HCT116 (cell line): Measurements from ENCODE around the gene EPHA1. TPM values are rescaled to one million over a fixed set of nuclear protein-coding genes. Genes with fewer than 3 reads are reported as not detected.

ENCODE experiments used
- ATAC-seq: fragments of 200-7000 bp; cut with Tn5 transposase; 2 replicates; pipeline ENCODE4 v1.9.1; 2020; ENCODE audit warnings: mild to moderate bottlenecking, moderate library complexity
- BruUV-seq: library from RNA; stranded (reverse); fragments of 400-500 nt; replicated peaks from 2 replicates; lab custom pipeline; 2021; lab: Mats Ljungman, UMichigan
- CTCF ChIA-PET: fragments of 300-600 bp; sonication (Branson Sonifier 250); formaldehyde crosslinking; loops from one replicate; lab custom pipeline; 2021; ENCODE audit warnings: antibody characterized with exemption; lab: Charles Lee
- POLR2A ChIA-PET: fragments of 300-600, 350-600 bp; sonication (Branson Sonifier 250); formaldehyde crosslinking; loops from one replicate; lab custom pipeline; 2021; ENCODE audit warnings: antibody characterized with exemption; lab: Charles Lee
- RAD21 ChIA-PET, 2 experiments: fragments of 300-600 bp; sonication (Branson Sonifier 250); formaldehyde crosslinking; loops; one replicate each; lab custom pipeline; 2023; ENCODE audit warnings: low total read pairs in 2 of 2; ENCODE audit not compliant: uncharacterized antibody in 2 of 2, unreplicated experiment in 2 of 2, low non-redundant PET in 1 of 2; lab: Charles Lee
- DNase-seq: peaks from one replicate; pipeline ENCODE4 v3.0.0-alpha.2; 2010; ENCODE audit warnings: low read depth, low spot score
- H2AFZ ChIP-seq: fragments of 200-600 bp; shearing (Covaris generic), sonication (generic); 2 replicates; pipeline ENCODE4 v1.6.1; 2017; ENCODE audit warnings: low read depth, mixed run types, mixed read lengths, antibody characterized with exemption, low read length; ENCODE audit not compliant: poor library complexity, severe bottlenecking
- H3K27ac ChIP-seq: 2 replicates; pipeline ENCODE4 v1.5.1; 2012; ENCODE audit warnings: low read depth, low read length
- H3K27me3 ChIP-seq: fragments of 200-600 bp; sonication (generic); 2 replicates; pipeline ENCODE4 v1.6.1; 2016; ENCODE audit warnings: mixed run types, low read length, mixed read lengths; ENCODE audit not compliant: insufficient read depth
- H3K36me3 ChIP-seq, 2 experiments: fragments of 200-500 bp in 1 of 2; fragments of 200-600 bp in 1 of 2; sonication (Bioruptor generic) in 1 of 2; sonication (generic) in 1 of 2; 2 replicates each; pipeline versions ENCODE4 v1.5.1 to v1.6.1; 2014 to 2016; ENCODE audit warnings: low read length in 2 of 2, inconsistent platforms in 1 of 2, mixed read lengths in 1 of 2, mixed run types in 1 of 2; ENCODE audit not compliant: insufficient read depth in 2 of 2, control insufficient read depth in 1 of 2
- H3K4me1 ChIP-seq, 2 experiments: fragments of 200-600 bp in 1 of 2; sonication (generic) in 1 of 2; 2 replicates each; pipeline versions ENCODE4 v1.5.1 to v1.6.1; 2012 to 2017; ENCODE audit warnings: low read length in 2 of 2, inconsistent platforms in 1 of 2, mild to moderate bottlenecking in 1 of 2, mixed read lengths in 1 of 2, mixed run types in 1 of 2, moderate library complexity in 1 of 2; ENCODE audit not compliant: insufficient read depth in 2 of 2, control insufficient read depth in 1 of 2
- H3K4me2 ChIP-seq: fragments of 200-600 bp; sonication (generic); 2 replicates; pipeline ENCODE4 v1.6.1; 2017; ENCODE audit warnings: mixed run types, low read length, mixed read lengths
- H3K4me3 ChIP-seq, 2 experiments: fragments of 200-600 bp in 1 of 2; sonication (generic) in 1 of 2; replicated peaks in 1 of 2; 2 replicates each; pipeline ENCODE4 v1.5.1; 2011 to 2016; ENCODE audit warnings: low read length in 2 of 2, control low read depth in 1 of 2, low read depth in 1 of 2, mild to moderate bottlenecking in 1 of 2, mixed read lengths in 1 of 2, mixed run types in 1 of 2
- H3K79me2 ChIP-seq: fragments of 200-600 bp; sonication (generic); 2 replicates; pipeline ENCODE4 v1.6.1; 2017; ENCODE audit warnings: mild to moderate bottlenecking, mixed run types, low read length, moderate library complexity, mixed read lengths; ENCODE audit not compliant: insufficient read depth
- H3K9ac ChIP-seq: fragments of 200-600 bp; sonication (generic); 2 replicates; pipeline ENCODE4 v1.6.1; 2016; ENCODE audit warnings: low read length, mixed read lengths
- H3K9me2 ChIP-seq: fragments of 200-600 bp; sonication (generic), shearing (Covaris generic); 2 replicates; pipeline ENCODE4 v1.6.1; 2017; ENCODE audit warnings: mixed run types, mild to moderate bottlenecking, moderate library complexity; ENCODE audit not compliant: insufficient read depth
- H3K9me3 ChIP-seq, 2 experiments: fragments of 200-500 bp in 1 of 2; fragments of 200-600 bp in 1 of 2; sonication (Bioruptor generic) in 1 of 2; sonication (generic) in 1 of 2; 2 replicates each; pipeline ENCODE4 v1.6.1; 2014 to 2017; ENCODE audit warnings: low read length in 2 of 2, mixed read lengths in 2 of 2, inconsistent platforms in 1 of 2, low read depth in 1 of 2, mild to moderate bottlenecking in 1 of 2, mixed run types in 1 of 2, moderate library complexity in 1 of 2; ENCODE audit not compliant: control insufficient read depth in 1 of 2, insufficient read depth in 1 of 2
- H4K20me1 ChIP-seq: fragments of 200-600 bp; sonication (generic), shearing (Covaris generic); 2 replicates; pipeline ENCODE4 v1.6.1; 2017; ENCODE audit warnings: mixed run types, mild to moderate bottlenecking, moderate library complexity; ENCODE audit not compliant: insufficient read depth
- CBX3 ChIP-seq: IDR thresholded peaks from 2 replicates; pipeline ENCODE4 v1.6.1; 2012; ENCODE audit warnings: low read depth
- EGR1 ChIP-seq: IDR thresholded peaks from 2 replicates; pipeline ENCODE4 v1.6.1; 2012; ENCODE audit warnings: low read depth
- EZH2phosphoT487 ChIP-seq: fragments of 200-600 bp; IDR thresholded peaks from 2 replicates; pipeline ENCODE4 v1.6.1; 2018; ENCODE audit warnings: antibody characterized with exemption, borderline replicate concordance
- POLR2A ChIP-seq: IDR thresholded peaks from 2 replicates; pipeline ENCODE4 v1.7.0; 2011; ENCODE audit warnings: borderline replicate concordance; ENCODE audit not compliant: insufficient read depth, insufficient read length; ENCODE audit errors: extremely low read depth
- RAD21 ChIP-seq: IDR thresholded peaks from 2 replicates; pipeline ENCODE4 v1.6.1; 2012; ENCODE audit warnings: low read depth, mild to moderate bottlenecking
- TCF7L2 ChIP-seq: IDR thresholded peaks from 2 replicates; pipeline ENCODE4 v1.7.0; 2011; ENCODE audit warnings: borderline replicate concordance, inconsistent platforms; ENCODE audit not compliant: insufficient read depth, insufficient read length; ENCODE audit errors: extremely low read depth
- YY1 ChIP-seq: IDR thresholded peaks from 2 replicates; pipeline ENCODE4 v1.6.1; 2011; ENCODE audit warnings: low read length, low read depth, moderate library complexity, mild to moderate bottlenecking; ENCODE audit not compliant: insufficient replicate concordance; ENCODE audit errors: extremely low read depth
- ZFX ChIP-seq: fragments of 450-650 bp; IDR thresholded peaks from 2 replicates; pipeline ENCODE4 v1.6.1; 2017
- ZNF274 ChIP-seq: fragments of 200-500 bp; sonication (Bioruptor generic); IDR thresholded peaks from 2 replicates; pipeline ENCODE4 v1.6.1; 2014; ENCODE audit warnings: mild to moderate bottlenecking, low read depth, low read length, inconsistent platforms
- intact Hi-C: fragments of 100-400 bp; cut with micrococcal nuclease; formaldehyde crosslinking; loops from 2 replicates; pipeline ENCODE4 v1.10.0; 2022
- total RNA-seq: library from RNA; stranded (reverse); gene quantifications from one replicate; pipeline ENCODE4 v1.2.1, GENCODE V29; 2021; ENCODE audit not compliant: unreplicated experiment
- TF ChIP-seq, protein P1 (sequence below): IDR thresholded peaks from 2 replicates; pipeline ENCODE4 v1.6.1; 2012
- TF ChIP-seq, protein P2 (sequence below), 3 experiments: fragments of 200-600 bp in 1 of 3; sonication (generic) in 1 of 3; IDR thresholded peaks in 2 of 3; conservative IDR thresholded peaks in 1 of 3; 2 replicates each; pipeline ENCODE4 v1.5.1; 2012 to 2017; ENCODE audit warnings: low read depth in 2 of 3, low read length in 2 of 3, antibody characterized with exemption in 1 of 3, borderline replicate concordance in 1 of 3, control low read depth in 1 of 3, mild to moderate bottlenecking in 1 of 3, mixed read lengths in 1 of 3, mixed run types in 1 of 3, moderate library complexity in 1 of 3; ENCODE audit not compliant: insufficient read depth in 1 of 3
- TF ChIP-seq, protein P3 (sequence below): IDR thresholded peaks from 2 replicates; pipeline ENCODE4 v1.6.1; 2012; ENCODE audit warnings: low read depth

Gene EPHA1
- total RNA-seq, 1 experiment from 2014 or later: 29.9 TPM

DNA sequence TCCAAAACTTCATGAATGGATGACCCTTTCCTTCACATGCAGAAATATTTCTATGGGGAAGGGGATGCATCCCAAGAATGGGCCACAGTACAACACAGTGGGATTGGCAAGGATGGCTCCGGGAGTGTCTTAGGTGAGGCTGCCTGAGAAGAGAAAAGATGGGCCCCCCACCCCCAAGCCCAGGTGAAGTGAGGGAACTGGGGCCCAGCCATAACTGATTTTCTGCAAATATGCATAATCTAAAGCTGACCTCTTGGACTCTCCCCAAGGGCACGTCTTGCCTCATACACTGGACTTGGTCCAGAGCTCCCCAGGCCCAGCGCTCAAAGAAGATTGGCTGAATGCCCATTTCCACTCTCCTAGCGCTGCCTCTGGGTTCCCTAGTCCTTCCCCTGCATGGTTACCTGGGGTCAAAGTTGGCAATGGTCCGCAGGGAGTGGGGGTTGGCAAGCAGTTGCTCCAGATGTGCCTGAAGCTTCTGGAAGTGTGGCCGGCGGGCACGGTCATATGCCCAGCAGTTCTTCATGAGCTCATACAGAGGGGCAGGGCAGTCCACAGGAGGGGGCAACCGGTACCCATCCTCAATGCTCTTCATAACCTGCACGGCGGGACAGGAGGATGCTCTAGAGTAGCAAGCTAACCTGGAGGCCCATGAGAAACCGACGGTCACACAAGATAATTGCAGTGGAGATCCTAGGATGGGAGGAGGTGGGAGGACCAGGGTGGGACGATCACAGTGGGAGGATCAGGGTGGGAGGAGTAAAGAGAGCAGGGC lies 15.2 kb downstream of the EPHA1 start:
- no peak overlapping the region for H3K4me2 ChIP-seq
- no peak overlapping the region for H3K9ac ChIP-seq
- ATAC-seq (no peak), DNase-seq (no peak)
- peaks cover 7% of the 10 kb centered on the region; the same call in 1 of the 2 replicates for H3K79me2 ChIP-seq
- no peaks in the 10 kb centered on the region for H3K9me3 ChIP-seq
- no TSS peak for BruUV-seq
- H3K4me1 ChIP-seq: no peaks in the 10 kb centered on the region
- ChIA-PET RAD21 (no interaction called here), POLR2A (no interaction called here), CTCF (no interaction called here)
- no peak overlapping the region for H3K4me3 ChIP-seq
- peaks cover 15 to 28% of the 10 kb centered on the region in 2 experiments for H3K36me3 ChIP-seq
- TF ChIP-seq ZFX (no peak), YY1 (no peak), ZNF274 (no peak)
- no peaks in the 10 kb centered on the region for H3K27me3 ChIP-seq
- intact Hi-C loops: no loop called here
- H3K9me2 ChIP-seq: no peaks in the 10 kb centered on the region
- no peak overlapping the region for H2AFZ ChIP-seq
- no peak overlapping the region for H3K27ac ChIP-seq
- H4K20me1 ChIP-seq: no peaks in the 10 kb centered on the region

DNA sequence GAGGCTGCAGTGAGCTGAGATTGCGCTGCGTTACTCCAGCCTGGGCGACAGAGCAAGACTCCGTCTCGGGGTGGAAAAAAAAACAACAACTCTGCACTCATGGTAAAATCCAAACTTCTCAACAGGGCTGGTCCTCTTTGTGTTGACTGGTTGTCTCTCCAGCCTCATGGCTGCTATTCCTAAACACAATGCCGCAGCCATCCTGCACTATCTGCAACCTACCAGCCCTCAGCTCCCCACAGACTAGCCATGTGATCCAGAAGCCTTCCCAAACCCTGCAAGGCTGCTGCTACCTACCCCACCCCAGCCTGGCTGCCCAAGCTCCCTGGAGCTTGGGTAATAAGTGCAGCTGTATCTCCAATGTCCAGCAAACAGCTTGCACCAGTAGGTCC lies 15.8 kb downstream of the EPHA1 start:
- BruUV-seq: no TSS peak
- Histone ChIP-seq H3K4me2 (no peak overlapping the region), H3K9me3 (no peaks in the 10 kb centered on the region), H2AFZ (no peak overlapping the region), H3K27me3 (no peaks in the 10 kb centered on the region), H4K20me1 (no peaks in the 10 kb centered on the region), H3K27ac (no peak overlapping the region), H3K9ac (no peak overlapping the region), H3K79me2 (peaks cover 7% of the 10 kb centered on the region; the same call in 1 of the 2 replicates), H3K36me3 (peaks cover 12 to 32% of the 10 kb centered on the region in 2 experiments), H3K4me3 (no peak overlapping the region), H3K4me1 (no peaks in the 10 kb centered on the region), H3K9me2 (no peaks in the 10 kb centered on the region)
- CTCF ChIA-PET: no interaction called here
- POLR2A ChIA-PET: no interaction called here
- ATAC-seq (no peak), DNase-seq (no peak)
- RAD21 ChIA-PET: no interaction called here
- intact Hi-C loops: no loop called here
- TF ChIP-seq POLR2A (no peak), EGR1 (no peak), EZH2phosphoT487 (no peak), RAD21 (no peak), TCF7L2 (no peak), CBX3 (no peak)
- TF ChIP-seq, protein P1, sequence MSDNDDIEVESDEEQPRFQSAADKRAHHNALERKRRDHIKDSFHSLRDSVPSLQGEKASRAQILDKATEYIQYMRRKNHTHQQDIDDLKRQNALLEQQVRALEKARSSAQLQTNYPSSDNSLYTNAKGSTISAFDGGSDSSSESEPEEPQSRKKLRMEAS: no peak
- TF ChIP-seq, protein P2, sequence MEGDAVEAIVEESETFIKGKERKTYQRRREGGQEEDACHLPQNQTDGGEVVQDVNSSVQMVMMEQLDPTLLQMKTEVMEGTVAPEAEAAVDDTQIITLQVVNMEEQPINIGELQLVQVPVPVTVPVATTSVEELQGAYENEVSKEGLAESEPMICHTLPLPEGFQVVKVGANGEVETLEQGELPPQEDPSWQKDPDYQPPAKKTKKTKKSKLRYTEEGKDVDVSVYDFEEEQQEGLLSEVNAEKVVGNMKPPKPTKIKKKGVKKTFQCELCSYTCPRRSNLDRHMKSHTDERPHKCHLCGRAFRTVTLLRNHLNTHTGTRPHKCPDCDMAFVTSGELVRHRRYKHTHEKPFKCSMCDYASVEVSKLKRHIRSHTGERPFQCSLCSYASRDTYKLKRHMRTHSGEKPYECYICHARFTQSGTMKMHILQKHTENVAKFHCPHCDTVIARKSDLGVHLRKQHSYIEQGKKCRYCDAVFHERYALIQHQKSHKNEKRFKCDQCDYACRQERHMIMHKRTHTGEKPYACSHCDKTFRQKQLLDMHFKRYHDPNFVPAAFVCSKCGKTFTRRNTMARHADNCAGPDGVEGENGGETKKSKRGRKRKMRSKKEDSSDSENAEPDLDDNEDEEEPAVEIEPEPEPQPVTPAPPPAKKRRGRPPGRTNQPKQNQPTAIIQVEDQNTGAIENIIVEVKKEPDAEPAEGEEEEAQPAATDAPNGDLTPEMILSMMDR (IDR thresholded peaks at IDR 0.05 in 2 of 3, conservative IDR thresholded peaks at IDR 0.05 in 1 of 3; ENCODE audit: borderline replicate concordance in 1 of 3, insufficient read depth in 1 of 3, low read depth in 2 of 3, low read length in 2 of 3): no peak
- TF ChIP-seq, protein P3, sequence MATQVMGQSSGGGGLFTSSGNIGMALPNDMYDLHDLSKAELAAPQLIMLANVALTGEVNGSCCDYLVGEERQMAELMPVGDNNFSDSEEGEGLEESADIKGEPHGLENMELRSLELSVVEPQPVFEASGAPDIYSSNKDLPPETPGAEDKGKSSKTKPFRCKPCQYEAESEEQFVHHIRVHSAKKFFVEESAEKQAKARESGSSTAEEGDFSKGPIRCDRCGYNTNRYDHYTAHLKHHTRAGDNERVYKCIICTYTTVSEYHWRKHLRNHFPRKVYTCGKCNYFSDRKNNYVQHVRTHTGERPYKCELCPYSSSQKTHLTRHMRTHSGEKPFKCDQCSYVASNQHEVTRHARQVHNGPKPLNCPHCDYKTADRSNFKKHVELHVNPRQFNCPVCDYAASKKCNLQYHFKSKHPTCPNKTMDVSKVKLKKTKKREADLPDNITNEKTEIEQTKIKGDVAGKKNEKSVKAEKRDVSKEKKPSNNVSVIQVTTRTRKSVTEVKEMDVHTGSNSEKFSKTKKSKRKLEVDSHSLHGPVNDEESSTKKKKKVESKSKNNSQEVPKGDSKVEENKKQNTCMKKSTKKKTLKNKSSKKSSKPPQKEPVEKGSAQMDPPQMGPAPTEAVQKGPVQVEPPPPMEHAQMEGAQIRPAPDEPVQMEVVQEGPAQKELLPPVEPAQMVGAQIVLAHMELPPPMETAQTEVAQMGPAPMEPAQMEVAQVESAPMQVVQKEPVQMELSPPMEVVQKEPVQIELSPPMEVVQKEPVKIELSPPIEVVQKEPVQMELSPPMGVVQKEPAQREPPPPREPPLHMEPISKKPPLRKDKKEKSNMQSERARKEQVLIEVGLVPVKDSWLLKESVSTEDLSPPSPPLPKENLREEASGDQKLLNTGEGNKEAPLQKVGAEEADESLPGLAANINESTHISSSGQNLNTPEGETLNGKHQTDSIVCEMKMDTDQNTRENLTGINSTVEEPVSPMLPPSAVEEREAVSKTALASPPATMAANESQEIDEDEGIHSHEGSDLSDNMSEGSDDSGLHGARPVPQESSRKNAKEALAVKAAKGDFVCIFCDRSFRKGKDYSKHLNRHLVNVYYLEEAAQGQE: no peak
